ENCODE results near the gene IL17A. TPM values are rescaled to one million over a fixed set of nuclear protein-coding genes. Genes with fewer than 3 reads are reported as not detected.

The IL17A gene
- total RNA-seq, result not detected
- long read RNA-seq, donor 1, result 0 reads
- long read RNA-seq, donor 2, result 0 reads

DNA sequence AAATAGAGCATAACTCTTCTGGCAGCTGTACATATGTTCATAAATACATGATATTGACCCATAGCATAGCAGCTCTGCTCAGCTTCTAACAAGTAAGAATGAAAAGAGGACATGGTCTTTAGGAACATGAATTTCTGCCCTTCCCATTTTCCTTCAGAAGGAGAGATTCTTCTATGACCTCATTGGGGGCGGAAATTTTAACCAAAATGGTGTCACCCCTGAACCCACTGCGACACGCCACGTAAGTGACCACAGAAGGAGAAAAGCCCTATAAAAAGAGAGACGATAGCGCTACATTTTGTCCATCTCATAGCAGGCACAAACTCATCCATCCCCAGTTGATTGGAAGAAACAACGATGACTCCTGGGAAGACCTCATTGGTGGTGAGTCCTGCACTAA, at the start of gene IL17A:
Gene IL17A, plus strand, starts transcription at position 301 of the 400 bp plus-strand sequence. Its CDS starts 57 bp downstream, at position 358.
- DNase-seq (ENCODE audit: low spot score), result no peak
- intact Hi-C loops (cut with DNase I), result no loop called here

DNA sequence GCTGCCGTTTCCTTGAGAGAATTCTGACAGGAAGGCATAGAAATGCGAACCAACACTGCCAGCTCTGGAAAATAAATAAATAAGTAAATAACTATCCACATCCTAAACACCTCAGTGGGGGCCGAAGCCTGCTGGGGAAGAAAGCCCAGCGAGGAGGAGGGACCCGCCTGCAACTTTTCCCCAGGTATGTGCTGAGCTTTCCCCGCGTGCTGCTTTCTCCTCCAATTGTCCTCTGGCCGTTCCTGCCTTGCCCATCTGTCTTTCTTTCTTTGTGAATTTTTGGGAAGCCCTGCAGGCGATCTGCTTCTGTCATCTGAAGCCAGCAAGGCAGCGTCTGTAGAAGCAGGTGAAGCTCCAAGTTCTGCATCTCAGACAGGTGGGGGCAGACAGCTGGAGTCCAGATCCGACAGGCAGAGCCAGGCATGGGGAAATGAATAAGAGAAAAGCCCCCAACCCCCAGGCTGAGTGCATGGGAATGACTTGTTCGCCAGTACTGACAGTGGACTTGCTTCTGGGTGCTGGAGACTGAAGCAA, 49.2 kb upstream of the IL17A start:
- no peak for DNase-seq (ENCODE audit: low spot score)
- intact Hi-C loops (cut with DNase I), result no loop called here

DNA sequence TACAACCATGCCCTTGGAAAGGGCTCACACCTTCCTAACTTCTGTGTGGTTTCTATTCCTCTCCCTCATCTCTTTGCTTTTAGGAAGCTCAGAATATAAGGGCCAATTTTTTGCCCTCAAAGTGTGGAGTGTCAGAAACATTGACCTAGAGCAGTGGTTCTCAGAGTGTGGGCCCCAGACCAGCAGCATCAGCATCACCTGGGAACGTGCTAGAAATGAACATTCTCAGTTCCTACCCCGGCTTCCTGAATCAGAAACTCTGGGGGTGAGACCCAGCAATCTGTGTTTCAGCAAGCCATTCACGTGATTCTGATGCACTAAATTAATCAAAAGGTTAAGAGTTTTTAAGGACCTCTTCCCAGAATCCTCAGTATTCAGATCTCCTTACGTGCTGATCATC, 47.9 kb upstream of the IL17A start:
- DNase-seq (ENCODE audit: low spot score), result no peak
- intact Hi-C loops (cut with DNase I), result no loop called here

GRCh38 chr6:52139985-52140680, 46.0 kb upstream of the IL17A start:
- intact Hi-C loops (cut with DNase I), result no loop called here
- DNase-seq (ENCODE audit: low spot score), result no peak

DNA sequence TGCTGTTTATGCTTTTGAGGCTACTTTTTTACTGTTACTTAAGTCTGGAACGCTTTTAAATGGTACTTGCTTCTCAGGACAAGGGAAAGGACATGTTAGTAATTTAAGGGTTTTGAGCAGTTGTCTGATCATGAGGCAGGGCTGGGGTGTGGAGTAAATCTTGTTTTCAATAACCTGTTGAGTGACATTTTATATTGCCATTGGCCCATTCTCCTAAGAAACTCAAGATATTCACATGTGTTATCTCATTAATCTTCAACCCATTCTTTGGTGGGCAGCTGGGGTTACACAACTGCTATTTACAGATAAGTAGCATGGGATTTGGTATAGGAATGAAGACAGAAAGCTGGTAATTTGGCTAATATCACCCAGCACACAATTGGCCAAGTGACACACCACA, 44.6 kb upstream of the IL17A start:
- no peak for DNase-seq (ENCODE audit: low spot score)
- intact Hi-C loops (cut with DNase I), result no loop called here

DNA sequence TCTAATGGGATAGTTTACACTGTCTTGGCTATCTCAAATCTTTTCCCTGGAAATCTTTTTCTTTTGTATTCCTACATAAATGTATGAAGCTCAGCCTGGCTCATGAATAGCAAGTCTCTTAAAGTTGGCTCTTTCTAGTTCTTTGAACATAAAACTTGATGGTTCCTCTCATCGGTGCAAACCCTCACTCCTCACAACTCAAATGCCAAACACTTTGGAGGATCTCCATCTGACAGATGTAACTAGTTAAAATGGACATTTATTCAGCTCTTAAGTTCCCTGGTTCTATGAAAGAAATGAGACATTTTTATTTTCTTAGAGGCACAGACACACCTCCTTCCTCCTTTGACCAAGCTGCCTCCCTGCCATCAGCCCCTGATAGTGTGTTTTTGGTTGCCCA, 43.6 kb upstream of the IL17A start:
- intact Hi-C loops (cut with DNase I), result no loop called here
- no peak for DNase-seq (ENCODE audit: low spot score)

DNA sequence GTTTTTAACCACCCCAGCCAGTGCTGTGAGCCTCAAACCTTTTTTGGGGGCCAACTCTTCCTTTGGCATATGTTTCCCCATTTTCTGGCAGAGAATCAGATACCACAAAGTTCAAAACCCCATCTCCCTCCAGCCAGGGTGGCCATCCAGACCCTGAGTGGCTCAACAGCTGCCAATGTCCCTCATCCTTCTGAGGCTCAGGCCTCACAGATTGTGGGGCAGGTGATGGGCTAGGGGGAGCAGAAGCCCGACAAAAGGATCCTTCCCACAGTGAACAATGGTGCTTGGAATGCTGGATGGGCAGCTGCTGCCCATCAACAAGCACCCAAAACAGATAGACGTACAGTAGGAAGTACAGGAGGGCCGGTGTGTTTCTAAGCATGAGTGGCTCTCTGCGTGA, 42.6 kb upstream of the IL17A start:
- DNase-seq (ENCODE audit: low spot score), result no peak
- intact Hi-C loops (cut with DNase I), result no loop called here

- intact Hi-C loops (cut with DNase I), result no loop called here
- no peak for DNase-seq (ENCODE audit: low spot score)
Measured at GRCh38 chr6:52144196-52145076, 41.7 kb upstream of the IL17A start.

GRCh38 chr6:52146851-52147445, 39.2 kb upstream of the IL17A start:
- DNase-seq (ENCODE audit: low spot score), result no peak
- intact Hi-C loops (cut with DNase I), result no loop called here

DNA sequence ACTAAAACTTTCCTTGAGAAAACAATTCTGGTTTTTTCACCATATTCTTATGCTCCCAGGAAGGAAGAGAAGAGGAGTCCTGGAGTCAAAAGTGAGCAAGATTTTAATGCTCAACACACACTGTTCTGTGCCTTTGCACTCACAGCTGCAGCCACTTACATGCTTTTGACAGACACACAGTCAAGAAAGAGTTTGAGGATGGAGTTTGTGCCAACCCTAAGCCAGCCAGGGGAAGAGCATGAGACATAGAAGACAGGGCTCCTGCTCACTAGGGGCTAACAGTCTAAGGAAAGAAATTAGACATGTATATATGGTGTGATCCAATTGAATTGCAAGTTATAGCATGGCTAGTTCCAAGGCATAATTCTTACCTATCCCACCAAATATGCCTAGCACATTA, 37.1 kb upstream of the IL17A start:
- intact Hi-C loops (cut with DNase I), result no loop called here
- no peak for DNase-seq (ENCODE audit: low spot score)

DNA sequence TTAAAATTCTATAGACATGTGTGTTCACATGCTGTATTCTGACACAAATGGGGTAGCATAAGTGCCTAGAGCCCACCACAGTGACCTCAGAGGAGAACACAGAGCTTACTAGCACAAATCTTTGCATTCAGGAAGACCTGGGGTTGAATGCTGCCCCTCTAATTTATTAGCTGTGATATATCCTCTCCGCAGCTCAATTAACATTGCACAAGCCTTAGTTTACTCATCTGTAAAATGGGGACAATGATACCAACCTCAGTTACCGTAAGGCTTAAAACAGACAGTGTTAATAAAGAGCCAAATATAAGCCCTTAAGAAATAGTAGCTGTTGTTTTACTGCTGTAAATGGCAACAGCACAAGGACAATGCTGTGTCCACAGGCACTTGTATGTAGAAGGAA, 36.2 kb upstream of the IL17A start:
- DNase-seq (ENCODE audit: low spot score), result no peak
- intact Hi-C loops (cut with DNase I), result no loop called here

GRCh38 chr6:52152070-52152423, 34.1 kb upstream of the IL17A start:
- intact Hi-C loops (cut with DNase I), result no loop called here
- DNase-seq (ENCODE audit: low spot score), result no peak

DNA sequence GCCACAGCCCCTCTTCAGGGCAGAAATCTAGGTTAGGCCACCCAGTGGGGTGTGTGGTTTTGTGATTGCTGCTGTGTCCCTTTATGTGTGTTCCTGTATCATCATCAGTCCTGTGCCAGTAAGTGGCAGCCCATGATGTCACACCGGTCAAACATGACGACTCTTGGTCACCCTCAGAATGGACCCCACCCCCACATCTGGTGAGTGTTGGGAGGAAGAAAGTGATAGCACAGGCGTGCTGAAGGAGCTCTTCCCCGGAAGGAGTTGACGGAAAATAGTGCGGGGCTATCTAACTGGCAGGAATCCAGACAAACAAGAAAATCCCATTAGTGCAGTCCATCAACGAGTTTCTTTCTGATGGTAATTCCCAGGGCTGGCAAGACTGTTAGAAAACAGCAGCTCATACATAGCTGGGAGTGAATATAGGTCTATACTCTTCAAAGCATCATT, 33.4 kb upstream of the IL17A start:
- intact Hi-C loops (cut with DNase I), result no loop called here
- DNase-seq (ENCODE audit: low spot score), result no peak

- DNase-seq (ENCODE audit: low spot score), result no peak
- intact Hi-C loops (cut with DNase I), result no loop called here
Measured at GRCh38 chr6:52154381-52154780, 31.8 kb upstream of the IL17A start.

DNA sequence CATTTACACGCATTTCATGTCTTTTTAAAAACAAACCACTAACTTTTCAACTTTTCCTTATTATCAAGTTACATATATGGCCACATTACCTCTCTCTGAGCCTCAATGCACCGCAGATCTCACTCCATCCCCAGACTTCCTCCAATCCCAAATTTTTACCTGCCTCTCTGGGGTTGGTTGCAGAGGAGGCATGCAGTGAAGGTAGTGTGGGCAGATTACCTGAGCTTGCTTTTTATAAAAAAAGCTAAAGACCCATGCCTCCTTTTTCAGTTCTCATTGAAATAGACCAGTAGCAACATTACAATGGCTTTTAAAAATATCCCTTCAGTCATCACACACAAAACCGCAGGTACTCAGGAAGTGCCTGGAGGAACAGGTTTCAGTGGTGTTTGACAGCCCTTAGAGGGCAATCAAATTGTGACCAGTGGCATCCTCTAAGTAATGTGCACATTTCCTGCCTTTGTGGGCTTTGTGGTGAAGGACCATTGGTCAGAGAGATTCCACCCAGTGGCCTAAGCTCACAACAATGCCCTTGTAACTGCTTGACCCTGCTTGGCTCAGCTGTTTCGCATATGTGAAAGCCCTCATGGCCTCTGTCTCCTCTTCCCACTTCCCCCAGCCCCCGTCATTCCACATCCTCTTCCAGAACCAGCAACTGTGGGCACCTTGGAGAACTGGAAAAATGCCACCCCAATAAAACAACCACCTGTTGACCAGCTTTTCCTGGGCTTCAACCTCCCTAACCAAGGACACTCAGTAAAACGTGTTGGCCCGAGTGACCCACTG, 30.2 kb upstream of the IL17A start:
- intact Hi-C loops (cut with DNase I), result no loop called here
- DNase-seq (ENCODE audit: low spot score), result no peak

GRCh38 chr6:52157301-52157941, 28.8 kb upstream of the IL17A start:
- intact Hi-C loops (cut with DNase I), result no loop called here
- no peak for DNase-seq (ENCODE audit: low spot score)

DNA sequence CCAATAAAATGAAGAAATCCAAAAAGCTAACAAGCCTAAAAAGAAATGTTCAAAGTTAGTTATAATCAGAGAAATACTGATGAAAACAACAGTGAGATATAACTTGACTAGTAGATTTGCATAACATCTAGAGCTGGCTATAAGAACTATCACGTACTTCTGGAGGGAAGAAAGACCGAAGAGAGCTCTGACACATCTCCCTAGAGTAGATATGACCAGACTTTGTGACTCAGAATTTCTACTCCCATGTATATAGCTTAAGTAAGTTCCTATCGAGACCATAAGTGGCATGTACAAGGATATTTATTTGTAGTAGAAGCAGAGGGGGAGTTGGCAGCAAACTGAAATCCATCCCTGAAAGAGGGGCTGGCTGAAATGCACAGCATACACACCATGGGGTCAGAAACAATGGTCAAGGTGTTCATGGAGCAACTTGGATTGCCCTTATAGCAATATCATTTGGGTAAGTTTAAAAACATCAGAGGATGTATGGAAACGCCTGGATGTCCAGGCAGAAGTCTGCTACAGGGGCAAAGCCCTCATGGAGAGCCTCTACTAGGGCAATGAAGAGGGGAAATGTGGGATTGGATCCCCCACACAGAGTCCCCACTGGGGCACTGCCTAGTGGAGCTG, 25.6 kb upstream of the IL17A start:
- no peak for DNase-seq (ENCODE audit: low spot score)
- intact Hi-C loops (cut with DNase I), result no loop called here

- no peak for DNase-seq (ENCODE audit: low spot score)
- intact Hi-C loops (cut with DNase I), result no loop called here
Measured at GRCh38 chr6:52161689-52162438, 24.3 kb upstream of the IL17A start.

Measured in posterior vena cava (tissue), 2 donors.